ENCODE measurements around the gene P4HTM. TPM values are rescaled to one million over a fixed set of nuclear protein-coding genes. Genes with fewer than 3 reads are reported as not detected.

The P4HTM gene
- total RNA-seq, 1 experiment from 2014 or later, result 63.0 TPM

GRCh38 chr3:49015072-49015471 is 25.0 kb downstream of the P4HTM start:
- no peaks in the 10 kb centered on the region for H3K9me3 Mint-ChIP-seq (ENCODE audit: low read depth, unreplicated experiment)

DNA sequence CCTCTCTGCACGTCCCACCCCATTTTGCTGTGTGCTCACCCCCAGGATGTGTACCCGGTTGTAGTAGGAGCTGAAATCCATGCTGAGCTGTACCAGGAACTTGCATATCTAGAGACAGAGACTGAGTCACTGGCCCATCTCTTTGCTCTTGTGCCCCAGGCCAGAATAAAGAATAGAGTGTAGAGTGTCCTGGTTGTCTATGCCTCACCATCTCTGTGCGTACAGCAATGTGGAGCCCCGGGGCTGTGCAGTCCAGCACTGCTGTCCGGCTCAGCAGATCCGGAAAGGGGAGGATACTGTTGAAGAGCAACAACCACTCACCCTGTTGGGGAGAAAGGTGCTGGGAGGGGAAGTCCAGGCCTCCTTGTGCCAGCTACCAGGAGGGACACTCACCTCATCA is 25.7 kb downstream of the P4HTM start:
- intact Hi-C loops (cut with micrococcal nuclease; ENCODE audit: unreplicated experiment), result no loop called here
- DNase-seq, result no peak
- CTCF ChIA-PET, result no interaction called here
- no peaks in the 10 kb centered on the region for H3K9me3 Mint-ChIP-seq (ENCODE audit: low read depth, unreplicated experiment)
- H3K27me3 Mint-ChIP-seq (ENCODE audit: unreplicated experiment), result no peaks in the 10 kb centered on the region
- H3K4me1 Mint-ChIP-seq (ENCODE audit: low read depth, unreplicated experiment), result no peaks in the 10 kb centered on the region
- H3K36me3 Mint-ChIP-seq (ENCODE audit: insufficient read depth, unreplicated experiment), result peaks cover 87% of the 10 kb centered on the region
- BruUV-seq (replicated peaks), result no TSS peak
- H3K4me3 Mint-ChIP-seq (ENCODE audit: low read depth, unreplicated experiment), result no peak overlapping the region
- no peak for TF ChIP-seq CTCF (IDR thresholded peaks at IDR 0.05; ENCODE audit: unreplicated experiment)
- H3K27ac Mint-ChIP-seq (ENCODE audit: unreplicated experiment), result no peak overlapping the region

More at GRCh38 chr3:49015072-49015471, 25.0 kb downstream of the P4HTM start:
- no peak overlapping the region for H3K27ac Mint-ChIP-seq (ENCODE audit: unreplicated experiment)
- no peaks in the 10 kb centered on the region for H3K27me3 Mint-ChIP-seq (ENCODE audit: unreplicated experiment)
- intact Hi-C loops (cut with micrococcal nuclease; ENCODE audit: unreplicated experiment), result no loop called here
- no peak for TF ChIP-seq CTCF (IDR thresholded peaks at IDR 0.05; ENCODE audit: unreplicated experiment)
- CTCF ChIA-PET, result interaction anchor here (1.7 kb wide), 1 partner anchor 27 kb away, joined by 9 read pairs; no protein-coding TSS in a partner anchor
- H3K4me3 Mint-ChIP-seq (ENCODE audit: low read depth, unreplicated experiment), result no peak overlapping the region
- no TSS peak for BruUV-seq (replicated peaks)
- H3K36me3 Mint-ChIP-seq (ENCODE audit: insufficient read depth, unreplicated experiment), result peaks cover 87% of the 10 kb centered on the region
- H3K4me1 Mint-ChIP-seq (ENCODE audit: low read depth, unreplicated experiment), result no peaks in the 10 kb centered on the region
- no peak for DNase-seq

DNA sequence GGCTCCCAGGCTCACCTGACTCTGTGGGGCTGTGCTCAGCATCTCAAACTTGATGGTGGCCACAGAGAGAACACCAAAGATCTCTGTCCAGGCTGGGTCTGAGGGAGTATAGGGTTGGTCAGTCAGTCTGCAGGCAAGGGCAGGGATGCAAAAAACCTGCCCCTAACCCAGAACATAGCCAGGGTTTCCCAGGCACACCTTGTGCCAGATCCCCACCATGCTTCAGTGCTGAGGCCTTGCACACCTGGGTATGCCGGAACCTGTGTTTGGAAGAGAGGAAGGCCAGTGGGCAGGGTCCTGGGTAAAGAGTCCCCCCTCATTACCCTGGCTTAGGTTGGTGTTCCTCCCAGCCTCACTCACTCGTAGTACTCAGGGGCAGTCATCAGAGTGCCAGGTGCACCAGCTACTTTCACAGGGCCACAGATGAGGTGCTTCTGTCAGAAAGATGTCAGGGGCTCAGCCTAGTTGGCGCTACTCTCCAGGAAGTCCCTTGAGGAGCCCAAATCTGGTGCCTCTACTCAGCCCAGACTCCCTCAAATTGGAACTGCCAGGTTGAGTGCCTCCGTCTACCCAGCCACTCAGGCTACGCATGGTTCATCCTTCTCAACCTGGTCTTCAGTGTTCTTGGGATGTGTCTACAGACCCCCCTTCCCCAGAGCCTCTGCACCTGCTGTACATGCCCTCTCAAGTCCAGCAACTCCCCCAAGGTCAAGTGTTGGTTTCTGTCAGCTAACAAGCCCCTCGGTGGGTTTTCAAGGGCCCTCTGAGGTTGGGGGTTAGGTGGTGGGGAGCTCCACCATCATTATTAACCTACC is 26.6 kb downstream of the P4HTM start:
- TF ChIP-seq CTCF (IDR thresholded peaks at IDR 0.05; ENCODE audit: unreplicated experiment), result no peak
- CTCF ChIA-PET, result interaction anchor here (0.6 to 1.8 kb wide), 2 partner anchors 9 to 548 kb away, joined by 3 to 5 read pairs; partner anchors contain the start of gene WDR6
- DNase-seq, result no peak
- intact Hi-C loops (cut with micrococcal nuclease; ENCODE audit: unreplicated experiment), result no loop called here
- H3K36me3 Mint-ChIP-seq (ENCODE audit: insufficient read depth, unreplicated experiment), result peaks cover 87% of the 10 kb centered on the region
- no peak overlapping the region for H3K27ac Mint-ChIP-seq (ENCODE audit: unreplicated experiment)
- no peak overlapping the region for H3K4me3 Mint-ChIP-seq (ENCODE audit: low read depth, unreplicated experiment)
- H3K4me1 Mint-ChIP-seq (ENCODE audit: low read depth, unreplicated experiment), result no peaks in the 10 kb centered on the region
- no peaks in the 10 kb centered on the region for H3K27me3 Mint-ChIP-seq (ENCODE audit: unreplicated experiment)
- no TSS peak for BruUV-seq (replicated peaks)
- no peaks in the 10 kb centered on the region for H3K9me3 Mint-ChIP-seq (ENCODE audit: low read depth, unreplicated experiment)

DNA sequence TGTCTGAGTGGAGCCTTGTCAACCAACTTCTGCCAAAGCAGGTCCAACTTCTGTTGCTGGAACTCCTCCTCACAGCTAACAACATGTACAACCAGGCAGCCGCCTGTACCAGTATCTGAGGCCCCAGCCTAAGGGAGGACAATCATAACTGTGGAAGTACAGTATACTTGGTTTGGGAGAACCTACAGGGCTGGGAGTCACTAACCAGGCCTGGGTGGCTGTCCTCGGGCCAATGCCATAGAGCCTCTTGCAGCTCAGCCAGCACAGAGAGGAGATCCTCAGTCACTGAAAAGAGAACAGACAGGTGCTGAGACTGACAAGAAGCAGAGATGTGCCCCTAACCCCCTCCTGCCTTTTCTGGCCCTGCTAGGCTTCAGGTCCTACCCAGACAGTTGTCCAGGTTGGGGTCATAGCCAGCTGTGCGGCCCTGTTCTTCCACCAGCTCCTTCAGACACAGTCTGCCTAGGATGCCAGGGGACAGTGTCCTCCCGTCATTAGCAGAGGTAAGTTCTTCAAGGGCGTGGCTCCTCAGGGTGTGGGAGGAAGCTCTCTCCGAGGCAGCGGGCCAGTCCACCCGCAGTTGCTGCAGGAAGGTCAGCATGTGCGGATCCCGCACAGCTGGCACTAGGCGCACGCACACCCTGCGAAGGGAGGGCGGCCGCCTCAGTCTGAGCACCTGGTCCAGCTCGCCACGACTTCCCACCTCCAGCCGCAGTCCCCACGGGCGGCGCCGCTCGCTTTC is 27.4 kb downstream of the P4HTM start:
- intact Hi-C loops (cut with micrococcal nuclease; ENCODE audit: unreplicated experiment), result no loop called here
- no TSS peak for BruUV-seq (replicated peaks)
- Mint-ChIP-seq H3K36me3 (ENCODE audit: insufficient read depth, unreplicated experiment) (peaks cover 88% of the 10 kb centered on the region), H3K4me1 (ENCODE audit: low read depth, unreplicated experiment) (no peaks in the 10 kb centered on the region), H3K27me3 (ENCODE audit: unreplicated experiment) (no peaks in the 10 kb centered on the region), H3K4me3 (ENCODE audit: low read depth, unreplicated experiment) (peak overlapping the region; percentile 74), H3K27ac (ENCODE audit: unreplicated experiment) (peak overlapping the region; percentile 75), H3K9me3 (ENCODE audit: low read depth, unreplicated experiment) (no peaks in the 10 kb centered on the region)
- no peak for DNase-seq
- CTCF ChIA-PET, result interaction anchor here (0.6 to 1.8 kb wide), 3 partner anchors 10 to 547 kb away, joined by 3 to 5 read pairs (median 3); partner anchors contain the start of gene WDR6
- TF ChIP-seq CTCF (IDR thresholded peaks at IDR 0.05; ENCODE audit: unreplicated experiment), result no peak
